Measurements from ENCODE around the gene COLGALT1.
"Not testable (repeated sequence)": the region's sequence is repeated elsewhere in the genome, so short reads cannot be mapped to it uniquely, and the experiment has no call there.

COLGALT1 gene

GRCh38 chr19:17534767-17535166 lies 20.7 kb upstream of the COLGALT1 start:
- DNase-seq (ENCODE audit: low read depth) = no peak

- no peak for DNase-seq (ENCODE audit: low read depth)
Observed at GRCh38 chr19:17536955-17537354, 18.5 kb upstream of the COLGALT1 start.

GRCh38 chr19:17538684-17539237 lies 16.7 kb upstream of the COLGALT1 start:
- no peak for DNase-seq (ENCODE audit: low read depth)

DNA sequence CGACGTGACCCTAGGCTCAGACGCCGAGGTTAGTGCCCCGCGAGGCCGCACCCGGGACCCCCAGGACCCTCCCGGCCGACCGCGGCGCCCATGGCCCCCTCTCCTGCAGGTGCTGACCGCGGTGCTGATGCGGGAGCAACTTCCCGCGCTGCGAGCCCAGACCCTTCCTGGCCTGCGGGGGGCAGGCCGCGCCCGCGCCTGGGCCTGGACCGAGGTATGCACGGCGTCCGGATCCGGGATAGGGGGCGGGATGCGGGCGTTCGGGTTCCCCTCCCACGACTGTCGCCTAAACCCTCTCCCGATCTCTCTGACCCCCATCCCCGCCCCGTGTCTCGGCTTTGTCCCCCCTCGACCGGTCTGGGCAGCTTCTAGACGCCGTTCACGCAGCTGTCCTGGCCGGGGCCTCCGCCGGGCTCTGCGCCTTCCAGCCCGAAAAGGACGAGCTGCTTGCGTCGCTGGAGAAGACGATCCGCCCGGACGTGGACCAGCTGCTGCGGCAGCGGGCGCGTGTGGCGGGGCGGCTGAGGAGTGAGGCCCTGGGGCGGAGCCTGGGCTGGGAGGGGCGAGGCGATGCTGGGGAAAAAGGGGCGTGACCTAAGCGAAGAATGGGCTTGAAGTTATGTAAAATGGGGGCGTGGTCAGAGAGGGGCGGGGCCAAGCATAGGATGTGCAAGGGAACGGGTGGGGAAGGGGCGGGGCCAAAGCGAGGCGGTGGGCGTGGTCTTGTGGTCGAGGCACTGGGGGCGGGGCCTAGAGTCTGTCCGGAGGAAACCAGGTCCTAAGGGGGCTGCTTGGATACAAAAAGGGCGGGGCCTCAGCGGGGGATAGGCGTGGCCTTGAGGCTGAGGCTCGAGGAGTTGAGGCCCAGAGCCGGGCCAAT lies 16.0 kb upstream of the COLGALT1 start:
- peak; percentile 94 for DNase-seq (ENCODE audit: low read depth)

GRCh38 chr19:17540174-17540573 lies 15.3 kb upstream of the COLGALT1 start:
- DNase-seq (ENCODE audit: low read depth) = no peak

DNA sequence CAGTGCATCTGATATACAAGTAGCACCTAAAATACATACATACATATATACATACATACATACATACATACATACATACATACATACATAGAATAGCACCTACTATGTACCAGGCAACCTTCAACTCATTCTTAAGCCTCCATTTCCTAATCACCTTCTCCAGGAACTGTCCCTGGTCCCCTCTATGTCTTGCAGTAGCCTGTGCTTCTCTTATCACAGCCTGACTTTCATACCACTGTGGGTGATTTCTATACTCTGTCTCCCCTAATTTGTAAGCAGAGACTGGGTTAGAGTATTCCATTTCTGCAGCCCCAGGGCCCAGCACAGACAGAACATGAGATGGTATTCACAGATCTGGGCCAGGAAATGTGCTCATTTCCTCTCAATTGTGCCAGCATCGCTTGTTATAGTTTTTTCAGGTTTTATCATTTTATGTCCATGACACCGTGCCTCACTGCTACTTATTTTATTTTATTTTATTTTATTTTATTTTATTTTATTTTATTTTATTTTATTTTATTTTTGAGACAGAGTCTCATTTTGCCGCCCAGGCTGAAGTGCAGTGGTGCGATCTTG lies 14.2 kb upstream of the COLGALT1 start:
- no peak for DNase-seq (ENCODE audit: low read depth)

DNA sequence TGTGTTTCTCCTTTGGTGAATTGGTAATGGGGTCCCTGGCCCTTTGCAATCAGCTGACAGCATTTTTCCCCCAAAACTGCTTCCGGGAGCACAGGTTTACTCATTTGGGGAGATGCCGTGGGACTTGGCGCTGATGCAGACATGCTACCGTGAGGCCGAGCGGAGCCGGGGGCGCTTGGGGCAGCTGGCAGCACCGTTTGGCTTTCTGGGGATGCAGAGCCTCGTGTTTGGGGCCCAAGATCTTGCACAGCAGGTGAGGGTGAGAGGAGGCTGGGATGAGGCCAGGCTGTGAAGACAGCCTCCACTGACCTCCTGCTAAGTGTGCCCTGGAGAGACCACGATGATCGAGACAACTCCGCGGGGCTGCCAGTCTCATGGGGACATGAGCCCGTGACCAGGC lies 13.4 kb upstream of the COLGALT1 start:
- no peak for DNase-seq (ENCODE audit: low read depth)

- DNase-seq (ENCODE audit: low read depth) = no peak
Observed at GRCh38 chr19:17542793-17543582, 12.5 kb upstream of the COLGALT1 start.

- DNase-seq (ENCODE audit: low read depth) = no peak
Observed at GRCh38 chr19:17543986-17544385, 11.5 kb upstream of the COLGALT1 start.

- no peak for DNase-seq (ENCODE audit: low read depth)
Observed at GRCh38 chr19:17544418-17544817, 11.0 kb upstream of the COLGALT1 start.

- DNase-seq (ENCODE audit: low read depth) = no peak
Observed at GRCh38 chr19:17548145-17548544, 7.3 kb upstream of the COLGALT1 start.

GRCh38 chr19:17549085-17549740 lies 6.2 kb upstream of the COLGALT1 start:
- DNase-seq (ENCODE audit: low read depth) = no peak

DNA sequence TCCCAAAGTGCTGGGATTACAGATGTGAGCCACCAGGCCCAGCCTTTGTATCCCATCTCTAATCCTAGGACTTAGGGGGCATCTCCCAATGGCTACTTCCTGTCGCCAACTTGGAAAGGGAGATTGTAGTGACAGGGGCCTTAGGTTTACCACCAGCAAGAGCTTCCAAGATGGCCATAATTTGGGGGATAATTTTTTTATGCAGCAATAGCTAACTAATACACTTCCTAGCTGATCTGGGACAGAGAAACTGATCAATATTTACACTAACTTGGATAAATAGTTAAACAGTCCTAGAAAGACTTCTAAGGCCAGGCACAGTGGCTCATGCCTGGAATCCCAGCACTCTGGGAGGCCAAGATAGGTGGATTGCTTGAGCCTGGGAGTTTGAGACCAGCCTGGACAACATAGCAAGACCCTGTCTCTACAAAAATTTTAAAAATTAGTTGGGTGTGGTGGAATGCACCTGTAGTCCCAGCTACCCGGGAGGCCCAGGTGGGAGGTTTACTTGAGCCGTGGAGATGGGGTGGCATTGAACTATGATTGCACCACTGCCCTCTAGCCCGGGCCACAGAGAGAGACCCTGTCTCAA lies 5.3 kb upstream of the COLGALT1 start:
- DNase-seq (ENCODE audit: low read depth) = no peak

DNA sequence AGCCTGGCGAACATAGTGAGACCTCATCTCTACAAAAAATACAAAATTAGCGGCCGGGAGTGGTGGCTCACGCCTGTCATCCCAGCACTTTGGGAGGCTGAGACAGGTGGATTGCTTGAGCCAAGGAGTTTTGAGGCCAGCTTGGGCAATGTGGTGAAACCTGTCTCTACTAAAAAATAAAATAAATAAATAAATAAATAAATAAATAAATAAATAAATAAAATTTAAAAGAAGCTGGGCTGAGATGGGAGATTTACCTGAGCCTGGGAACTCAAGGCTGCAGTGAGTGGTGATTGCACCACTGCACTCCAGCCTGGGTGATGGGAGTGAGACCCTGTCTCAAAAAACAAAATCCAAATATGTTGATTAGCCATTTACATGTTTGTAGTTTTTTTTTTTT lies 2.7 kb upstream of the COLGALT1 start:
- DNase-seq (ENCODE audit: low read depth) = not testable (repeated sequence)

GRCh38 chr19:17553256-17553655 lies 2.2 kb upstream of the COLGALT1 start:
- no peak for DNase-seq (ENCODE audit: low read depth)

DNA sequence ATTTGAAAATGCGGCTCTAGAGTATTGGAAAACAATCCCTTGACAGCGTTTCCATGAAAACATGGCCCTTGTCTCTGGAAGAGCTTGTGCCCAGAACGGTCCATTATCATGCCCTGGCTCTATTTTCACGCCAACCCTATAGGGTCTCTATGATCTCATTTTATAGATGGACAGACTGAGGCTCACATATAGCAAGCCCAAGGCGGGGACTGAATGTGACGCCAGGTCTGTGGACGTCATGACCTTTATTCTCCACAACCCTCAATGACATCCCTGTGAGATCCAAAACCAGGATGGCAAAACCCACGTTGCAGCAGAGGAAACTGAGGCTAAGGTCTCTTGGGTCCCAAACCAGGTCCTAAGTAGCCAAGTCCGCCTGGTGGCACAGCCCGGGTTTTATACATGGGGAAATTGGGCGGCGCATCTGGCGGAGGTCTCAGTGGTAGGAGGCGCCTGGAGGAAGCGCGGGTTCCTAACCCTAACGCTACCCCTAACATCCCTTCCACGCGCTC lies 425 bp upstream of the COLGALT1 start:
- no peak for DNase-seq (ENCODE audit: low read depth)

- peak; percentile 12 for DNase-seq (ENCODE audit: low read depth)
Observed at GRCh38 chr19:17555929-17556813, 722 bp downstream of the COLGALT1 start.

GRCh38 chr19:17556995-17557394 lies 1.5 kb downstream of the COLGALT1 start:
- DNase-seq (ENCODE audit: low read depth) = no peak

DNA sequence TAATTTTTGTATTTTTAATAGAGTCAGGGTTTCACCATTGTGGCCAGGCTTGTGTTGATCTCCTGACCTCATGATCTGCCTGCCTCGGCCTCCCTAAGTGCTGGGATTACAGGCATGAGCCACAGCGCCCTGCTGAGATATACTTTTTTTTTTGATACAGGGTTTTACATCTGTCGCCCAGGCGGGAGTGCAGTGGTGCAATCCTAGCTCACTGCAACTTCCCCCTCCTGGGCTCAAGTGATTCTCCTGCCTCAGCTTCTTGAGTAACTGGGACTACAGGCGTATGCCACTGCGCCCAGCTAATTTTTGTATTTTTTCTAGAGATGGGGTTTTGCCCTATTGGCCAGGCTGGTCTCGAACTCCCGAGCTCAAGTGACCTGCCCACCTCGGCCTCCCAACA lies 2.0 kb downstream of the COLGALT1 start:
- DNase-seq (ENCODE audit: low read depth) = no peak

DNA sequence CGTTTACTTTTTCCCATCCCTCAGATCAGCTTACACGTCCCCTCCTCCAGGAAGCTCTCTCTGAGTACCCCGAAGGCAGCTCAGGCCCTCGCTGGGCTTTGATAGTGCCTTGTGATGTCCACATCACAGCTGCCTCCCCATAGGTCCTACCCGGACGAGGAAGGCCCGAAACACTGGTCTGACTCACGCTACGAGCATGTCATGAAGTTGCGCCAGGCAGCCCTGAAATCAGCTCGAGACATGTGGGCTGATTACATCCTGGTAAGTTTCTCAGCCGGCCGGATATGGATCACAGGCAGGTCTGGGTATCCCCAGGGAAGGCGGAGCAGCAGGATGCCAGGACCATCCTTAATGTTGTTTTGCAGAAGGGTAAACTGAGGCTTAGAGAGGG lies 4.8 kb downstream of the COLGALT1 start:
- no peak for DNase-seq (ENCODE audit: low read depth)
